GM21528 (cell line): Measurements from ENCODE around the gene EMP1.
A peak's percentile ranks its signal among the peaks of the same experiment; 100 is the strongest.
"Not testable (repeated sequence)": the region's sequence is repeated elsewhere in the genome, so short reads cannot be mapped to it uniquely, and the experiment has no call there.

Experiments used
- ATAC-seq: cut with Tn5 transposase; IDR thresholded peaks from one replicate; pipeline ENCODE4 v1.9.1; 2021; ENCODE audit warnings: mild to moderate bottlenecking, moderate library complexity; ENCODE audit not compliant: unreplicated experiment, low FRiP score

Gene EMP1

DNA sequence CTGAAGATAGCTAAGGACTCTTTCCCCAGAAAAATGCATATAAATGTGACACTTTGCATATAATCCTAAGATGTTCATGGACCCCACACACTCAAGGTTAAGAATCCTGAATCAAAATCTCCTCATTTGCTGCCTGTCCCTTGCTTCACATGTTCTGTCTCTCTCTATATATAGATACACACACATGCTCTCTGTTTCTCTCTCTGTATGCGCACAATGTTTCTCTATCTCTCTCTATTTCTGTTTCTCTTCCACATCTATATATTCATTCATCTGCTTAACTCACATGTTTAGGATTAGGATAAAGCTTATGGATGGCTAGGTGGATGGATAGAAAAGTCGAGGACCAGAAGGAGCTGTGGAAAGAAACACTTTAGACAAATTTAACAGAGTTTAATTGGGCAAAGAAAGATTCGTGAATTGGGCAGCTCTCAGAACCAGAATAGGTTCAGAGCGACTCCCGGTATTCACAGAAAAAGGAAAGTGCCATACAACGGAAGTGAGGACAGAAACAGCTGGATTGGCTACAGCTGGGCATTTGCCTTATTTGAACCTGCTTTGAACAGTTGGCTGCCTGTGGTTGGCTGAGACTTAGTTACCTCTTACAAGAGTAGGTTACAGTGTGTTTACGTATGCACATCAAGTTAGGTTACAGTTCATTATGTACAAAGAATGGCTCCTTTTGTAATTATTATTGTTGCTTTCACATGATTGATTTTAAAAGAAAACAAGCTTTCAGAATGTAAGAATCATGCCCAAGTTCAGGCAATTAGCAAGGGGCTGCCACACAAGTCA lies 57.6 kb downstream of the EMP1 start:
- ATAC-seq, result no peak

DNA sequence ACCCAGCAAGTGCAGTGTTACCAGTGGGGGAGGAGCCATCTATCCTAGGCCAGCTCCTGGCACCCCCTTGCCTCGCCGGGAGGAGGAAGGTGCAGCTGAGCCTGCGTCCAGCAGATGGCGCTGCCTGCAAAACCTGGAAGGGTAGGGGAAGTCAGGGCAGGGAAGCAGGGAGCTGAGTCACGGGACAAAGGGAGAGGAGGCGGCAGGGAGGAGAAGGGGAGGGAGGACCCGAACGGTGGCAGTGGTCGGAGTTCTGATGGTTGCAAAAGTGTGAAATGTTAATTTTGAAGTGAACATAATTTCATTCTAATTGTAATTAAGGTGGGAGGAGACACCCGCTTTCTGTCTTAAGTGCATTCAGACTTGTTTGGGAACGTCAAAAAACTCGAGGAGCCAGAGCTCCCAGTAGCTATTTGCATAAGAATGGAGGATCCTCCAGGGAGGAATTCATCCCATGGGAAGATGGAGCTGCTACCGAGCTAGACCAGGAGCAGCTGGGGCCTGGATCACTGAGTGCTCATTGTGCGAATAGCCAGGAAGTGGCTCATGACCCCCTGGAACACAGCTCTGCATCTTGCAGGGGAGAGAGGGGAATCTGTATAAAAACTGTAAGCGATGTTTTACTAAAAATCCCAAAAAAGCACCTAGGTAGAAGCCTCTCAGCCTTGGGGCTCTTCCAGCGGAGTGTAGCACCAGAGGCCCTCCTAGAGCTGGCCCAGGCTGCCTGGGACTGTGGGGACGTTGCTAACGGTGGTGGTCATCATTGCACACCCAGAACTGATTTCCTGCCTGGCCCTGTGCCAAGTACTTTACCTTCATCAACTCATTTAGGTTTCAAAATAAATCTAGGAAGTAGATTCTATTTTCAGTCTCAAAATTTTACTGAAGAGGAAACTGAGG lies 59.5 kb downstream of the EMP1 start:
- peak; percentile 97 for ATAC-seq

DNA sequence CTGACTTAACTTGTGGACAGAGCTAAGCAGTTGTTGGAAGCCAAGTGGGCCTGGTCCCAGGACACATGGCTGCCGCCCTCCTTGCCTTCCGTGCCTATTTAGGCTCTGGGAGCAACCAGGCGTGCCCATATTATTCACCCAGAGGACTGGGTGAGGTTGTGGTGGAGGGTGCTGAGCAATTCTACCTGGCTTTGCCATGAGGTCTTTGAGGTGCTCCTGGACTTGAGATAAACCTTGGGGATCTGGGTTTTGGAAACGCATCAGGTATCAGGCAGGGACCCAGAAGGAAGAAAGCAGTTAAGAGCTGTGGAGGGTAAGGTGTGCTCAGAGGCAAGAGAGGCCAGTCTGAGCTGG lies 60.1 kb downstream of the EMP1 start:
- no peak for ATAC-seq

DNA sequence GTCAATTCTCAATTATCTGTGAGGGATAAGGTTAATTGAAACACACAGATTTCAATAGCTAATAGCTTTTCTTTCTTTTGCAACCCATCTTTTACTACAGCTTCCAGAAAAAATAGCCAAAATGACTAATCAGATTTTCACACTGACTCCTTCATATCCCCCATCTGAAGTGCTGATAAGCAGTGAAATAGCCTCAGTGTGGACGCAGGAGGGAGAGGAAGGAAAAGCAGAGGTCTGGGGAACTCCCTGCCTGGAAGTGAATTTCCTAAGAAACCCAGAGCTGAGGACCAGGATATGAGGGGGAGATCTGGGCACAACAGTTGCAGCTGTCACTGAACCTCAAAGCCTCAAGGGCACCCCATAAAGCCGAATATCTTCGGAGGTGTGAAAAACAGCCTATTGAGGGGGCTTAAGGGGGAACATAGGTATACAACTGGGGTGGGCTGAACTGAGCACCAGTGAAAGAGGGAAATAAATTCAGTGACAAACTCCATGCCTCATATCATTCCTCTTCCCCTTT lies 60.9 kb downstream of the EMP1 start:
- no peak for ATAC-seq

DNA sequence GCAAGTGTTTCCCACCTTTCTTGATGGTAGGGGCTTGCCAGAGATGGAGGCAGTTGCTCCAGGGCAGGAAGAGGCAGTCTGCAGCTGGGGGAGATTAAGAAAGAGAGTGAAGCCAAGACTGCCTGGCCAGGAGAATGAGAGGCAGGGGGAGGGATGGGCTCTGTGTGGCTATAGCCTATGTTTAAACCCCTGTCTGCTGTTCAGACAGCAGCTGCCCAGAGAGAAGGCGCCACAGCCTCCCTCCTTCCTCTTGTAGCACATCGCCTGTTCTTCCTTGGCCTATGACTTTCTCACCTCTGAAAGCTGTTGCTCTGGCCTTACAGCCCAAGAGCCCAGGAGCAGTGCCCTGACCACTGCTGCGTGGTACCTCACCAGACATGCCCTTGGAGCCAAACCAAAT lies 61.7 kb downstream of the EMP1 start:
- ATAC-seq, result no peak

DNA sequence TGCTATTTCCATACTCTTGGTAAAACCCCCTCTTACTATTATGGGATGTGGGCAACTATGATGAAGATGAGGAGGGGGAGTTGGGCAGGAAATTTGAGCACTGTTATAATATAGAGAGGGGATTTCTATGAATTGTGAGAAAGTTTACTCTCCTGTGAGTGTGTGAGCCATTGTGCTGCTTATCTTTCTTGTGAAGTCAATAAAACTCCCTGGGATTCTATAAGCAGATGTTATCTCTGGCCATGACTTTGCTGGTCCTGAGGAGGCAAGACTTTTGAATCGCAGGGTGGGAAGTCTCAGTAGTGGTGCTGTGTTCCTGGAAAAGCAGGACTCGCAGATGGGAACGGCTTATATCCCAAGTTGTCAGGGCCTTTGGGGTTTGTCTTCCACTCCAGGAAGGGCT lies 62.2 kb downstream of the EMP1 start:
- no peak for ATAC-seq

GRCh38 chr12:13259625-13260024 lies 63.1 kb downstream of the EMP1 start:
- ATAC-seq, result not testable (repeated sequence)

- not testable (repeated sequence) for ATAC-seq
These were observed 71.3 kb downstream of the EMP1 start for GRCh38 chr12:13267826-13268225.

GRCh38 chr12:13268581-13268980 lies 72.1 kb downstream of the EMP1 start:
- ATAC-seq, result no peak
